A673 (cell line): Measurements from ENCODE around the gene GRK4. TPM values are rescaled to one million over a fixed set of nuclear protein-coding genes. Genes with fewer than 3 reads are reported as not detected.

ENCODE experiments used
- BruUV-seq: library from RNA; stranded (reverse); fragments of 400-500 nt; replicated peaks from 2 replicates; lab custom pipeline; 2021; lab: Mats Ljungman, UMichigan
- CTCF ChIA-PET: fragments of 300-600 bp; sonication (Branson Sonifier 250); formaldehyde crosslinking; loops from one replicate; lab custom pipeline; 2022; ENCODE audit warnings: antibody characterized with exemption; lab: Charles Lee
- POLR2A ChIA-PET: fragments of 300-600 bp; sonication (Branson Sonifier 250); formaldehyde crosslinking; loops from one replicate; lab custom pipeline; 2022; ENCODE audit warnings: antibody characterized with exemption; ENCODE audit not compliant: low non-redundant PET; lab: Charles Lee
- DNase-seq: peaks from one replicate; pipeline ENCODE4 v3.0.0-alpha.2; 2015; ENCODE audit warnings: low spot score
- H3K27ac ChIP-seq: fragments of 200-600 bp; sonication (generic); 2 replicates; pipeline ENCODE4 v1.5.1; 2016; ENCODE audit warnings: mixed run types, low read depth, mild to moderate bottlenecking, mixed read lengths, antibody characterized with exemption, low read length; ENCODE audit not compliant: poor library complexity, severe bottlenecking
- H3K27me3 ChIP-seq: fragments of 200-600 bp; sonication (generic); replicated peaks from 2 replicates; pipeline ENCODE4 v1.6.1; 2017; ENCODE audit warnings: mixed run types, low read depth, mild to moderate bottlenecking, mixed read lengths, antibody characterized with exemption, low read length; ENCODE audit not compliant: insufficient read depth, poor library complexity
- H3K36me3 ChIP-seq: fragments of 200-600 bp; sonication (generic); 2 replicates; pipeline ENCODE4 v1.6.1; 2016; ENCODE audit warnings: mixed run types, mild to moderate bottlenecking, mixed read lengths, antibody characterized with exemption, low read length; ENCODE audit not compliant: insufficient read depth, poor library complexity, severe bottlenecking
- H3K4me1 ChIP-seq: fragments of 200-600 bp; sonication (generic); 2 replicates; pipeline ENCODE4 v1.6.1; 2017; ENCODE audit warnings: mixed run types, mild to moderate bottlenecking, mixed read lengths, antibody characterized with exemption, low read length; ENCODE audit not compliant: insufficient read depth, poor library complexity, severe bottlenecking
- H3K4me3 ChIP-seq: fragments of 200-600 bp; sonication (generic); 2 replicates; pipeline ENCODE4 v1.5.1; 2016; ENCODE audit warnings: low read depth, mixed run types, mild to moderate bottlenecking, mixed read lengths, low read length; ENCODE audit not compliant: poor library complexity, severe bottlenecking
- H3K9me3 ChIP-seq: fragments of 200-600 bp; sonication (generic); 2 replicates; pipeline ENCODE4 v1.6.1; 2016; ENCODE audit warnings: mixed run types, low read depth, mild to moderate bottlenecking, mixed read lengths, antibody characterized with exemption, low read length; ENCODE audit not compliant: poor library complexity, severe bottlenecking
- CTCF ChIP-seq: fragments of 300-800, 200-600 bp; sonication (generic); conservative IDR thresholded peaks from 2 replicates; pipeline ENCODE4 v1.5.1; 2017; ENCODE audit warnings: low read depth, mild to moderate bottlenecking, antibody characterized with exemption, low read length, moderate library complexity, mixed read lengths
- EZH2 ChIP-seq: fragments of 200-600 bp; sonication (generic); IDR thresholded peaks from 2 replicates; pipeline ENCODE4 v1.6.1; 2017; ENCODE audit warnings: borderline replicate concordance, low read depth, mild to moderate bottlenecking, mixed read lengths, antibody characterized with exemption, low read length; ENCODE audit not compliant: poor library complexity, severe bottlenecking
- intact Hi-C: fragments of 100-400 bp; cut with micrococcal nuclease; formaldehyde crosslinking; loops from one replicate; pipeline ENCODE4 v1.10.0; 2022; ENCODE audit not compliant: unreplicated experiment
- total RNA-seq: library from RNA; stranded (reverse); gene quantifications from 2 replicates; pipeline ENCODE4 v1.2.3, GENCODE V29; 2021

GRK4 gene
- total RNA-seq, 1 experiment from 2014 or later: 5.9 TPM

DNA sequence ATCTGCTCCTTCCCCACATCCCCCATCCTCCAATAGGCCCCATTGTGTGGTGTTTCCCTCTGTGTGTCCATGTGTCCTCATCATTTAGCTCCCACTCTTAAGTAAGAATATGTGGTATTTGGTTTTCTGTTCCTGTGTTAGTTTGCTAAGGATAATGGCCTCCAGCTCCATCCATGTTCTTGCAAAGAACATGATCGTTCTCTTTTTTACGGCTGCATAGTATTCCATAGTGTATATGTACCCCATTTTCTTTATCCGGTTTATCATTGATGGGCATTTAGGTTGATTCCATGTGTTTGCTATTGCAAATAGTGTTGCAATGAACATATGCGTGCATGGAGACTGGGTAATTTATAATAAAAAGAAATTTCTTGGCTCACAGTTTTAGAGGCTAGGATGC is 31.5 kb downstream of the GRK4 start:
- no peaks in the 10 kb centered on the region for H3K36me3 ChIP-seq
- no peak for DNase-seq
- no peaks in the 10 kb centered on the region for H3K27me3 ChIP-seq
- H3K27ac ChIP-seq: no peak overlapping the region
- no peaks in the 10 kb centered on the region for H3K4me1 ChIP-seq
- POLR2A ChIA-PET: no interaction called here
- H3K9me3 ChIP-seq: no peaks in the 10 kb centered on the region
- intact Hi-C loops: no loop called here
- CTCF ChIA-PET: no interaction called here
- BruUV-seq: no TSS peak
- TF ChIP-seq EZH2: no peak
- TF ChIP-seq CTCF: no peak
- H3K4me3 ChIP-seq: no peak overlapping the region

DNA sequence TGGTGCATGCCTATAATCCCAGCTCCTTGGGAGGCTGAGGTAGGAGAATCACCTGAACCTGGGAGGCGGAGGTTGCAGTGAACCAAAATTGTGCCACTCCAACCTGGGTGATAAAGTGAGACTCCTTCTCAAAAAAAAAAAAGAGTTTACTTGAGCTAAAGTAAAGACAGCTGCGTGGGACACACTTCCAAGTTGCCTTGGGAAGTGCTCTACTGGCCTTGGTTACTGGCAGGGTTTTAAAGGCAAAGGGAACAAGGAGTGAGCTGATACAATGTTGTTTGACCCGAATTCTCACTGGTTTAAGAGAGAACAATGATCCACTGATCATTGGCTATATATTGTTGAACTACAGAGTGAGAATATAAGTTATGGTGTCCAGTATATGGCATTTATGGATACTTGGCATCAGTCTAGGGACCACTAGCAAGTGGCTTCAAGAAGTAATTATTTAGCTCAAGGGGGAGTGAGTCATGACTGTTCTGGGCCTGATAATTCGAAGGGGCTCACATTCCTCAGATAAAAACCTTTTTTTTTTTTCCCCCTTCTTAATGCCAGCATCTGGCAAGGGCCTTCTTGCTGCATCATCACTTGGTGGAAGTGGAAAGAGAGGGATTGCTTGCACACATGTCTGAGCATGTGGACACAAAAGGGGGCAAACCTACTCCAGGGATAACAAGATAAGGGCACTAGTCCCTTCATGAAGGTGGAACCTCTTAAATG is 32.3 kb downstream of the GRK4 start:
- H3K27ac ChIP-seq: no peak overlapping the region
- H3K4me3 ChIP-seq: no peak overlapping the region
- POLR2A ChIA-PET: no interaction called here
- TF ChIP-seq CTCF (no peak), EZH2 (no peak)
- no peaks in the 10 kb centered on the region for H3K27me3 ChIP-seq
- CTCF ChIA-PET: no interaction called here
- no peaks in the 10 kb centered on the region for H3K4me1 ChIP-seq
- no peaks in the 10 kb centered on the region for H3K36me3 ChIP-seq
- no TSS peak for BruUV-seq
- intact Hi-C loops: no loop called here
- DNase-seq: no peak
- no peaks in the 10 kb centered on the region for H3K9me3 ChIP-seq

GRCh38 chr4:2996415-2996814 is 33.0 kb downstream of the GRK4 start:
- Histone ChIP-seq H3K27ac (no peak overlapping the region), H3K36me3 (no peaks in the 10 kb centered on the region), H3K9me3 (no peaks in the 10 kb centered on the region), H3K27me3 (no peaks in the 10 kb centered on the region), H3K4me1 (no peaks in the 10 kb centered on the region), H3K4me3 (no peak overlapping the region)
- ChIA-PET CTCF (no interaction called here), POLR2A (no interaction called here)
- intact Hi-C loops: no loop called here
- TF ChIP-seq EZH2 (no peak), CTCF (no peak)
- no peak for DNase-seq
- BruUV-seq: no TSS peak
